HepG2 (cell line): Measurements from ENCODE around the gene DNPH1. TPM values are rescaled to one million over a fixed set of nuclear protein-coding genes. Genes with fewer than 3 reads are reported as not detected.
A peak's percentile ranks its signal among the peaks of the same experiment; 100 is the strongest.

Source experiments
- ESRRA ChIP-seq: sonication (generic); formaldehyde crosslinking; IDR thresholded peaks from 2 replicates; pipeline ENCODE4 v1.5.1; 2020; ENCODE audit warnings: mild to moderate bottlenecking, low read depth, missing genetic modification reagents
- FOXK2 ChIP-seq: fragments of 450-650 bp; IDR thresholded peaks from 2 replicates; pipeline ENCODE4 v1.6.1; 2016
- FOXM1 ChIP-seq: sonication (generic); formaldehyde crosslinking; IDR thresholded peaks from 2 replicates; pipeline ENCODE4 v1.5.0; 2020; ENCODE audit warnings: missing genetic modification reagents
- GTF3A ChIP-seq: sonication (generic); formaldehyde crosslinking; conservative IDR thresholded peaks from 2 replicates; pipeline ENCODE4 v1.4.0; 2020; ENCODE audit warnings: mild to moderate bottlenecking, missing genetic modification reagents
- HCFC1 ChIP-seq: fragments of 150-350 bp; IDR thresholded peaks from 2 replicates; pipeline ENCODE4 v1.6.1; 2014; ENCODE audit warnings: low read depth, low read length
- HNRNPH1 ChIP-seq: fragments of 200-400 bp; formaldehyde crosslinking; optimal IDR thresholded peaks from 2 replicates; pipeline ENCODE3; 2017; ENCODE audit warnings: mild to moderate bottlenecking, low read depth, low read length
- MBD4 ChIP-seq: IDR thresholded peaks from 2 replicates; pipeline ENCODE4 v1.6.1; 2012; ENCODE audit warnings: low read length, inconsistent platforms, borderline replicate concordance
- MEF2D ChIP-seq: sonication (generic); formaldehyde crosslinking; IDR thresholded peaks from 2 replicates; pipeline ENCODE4 v1.5.1; 2020; ENCODE audit warnings: mild to moderate bottlenecking, missing genetic modification reagents
- MTERF4 ChIP-seq: sonication (generic); formaldehyde crosslinking; IDR thresholded peaks from 2 replicates; pipeline ENCODE4 v1.8.0; 2023; ENCODE audit warnings: mild to moderate bottlenecking, missing genetic modification reagents
- NR2F2 ChIP-seq: IDR thresholded peaks from 2 replicates; pipeline ENCODE4 v1.6.1; 2012; ENCODE audit warnings: low read depth, inconsistent platforms, borderline replicate concordance
- SPEN ChIP-seq: sonication (generic); formaldehyde crosslinking; IDR thresholded peaks from 2 replicates; pipeline ENCODE4 v1.5.1; 2020; ENCODE audit warnings: low read depth, mild to moderate bottlenecking, missing genetic modification reagents
- TAF15 ChIP-seq: fragments of 200-400 bp; formaldehyde crosslinking; IDR thresholded peaks from one replicate; pipeline ENCODE4 v1.6.1; 2018; ENCODE audit warnings: mild to moderate bottlenecking, low read depth, low read length; ENCODE audit not compliant: poor library complexity, severe bottlenecking
- THYN1 ChIP-seq: sonication (generic); formaldehyde crosslinking; IDR thresholded peaks from 2 replicates; pipeline ENCODE4 v1.8.1; 2023; ENCODE audit warnings: low read depth, mild to moderate bottlenecking, moderate library complexity, missing genetic modification reagents, borderline replicate concordance
- ZFAT ChIP-seq: sonication (generic); formaldehyde crosslinking; conservative IDR thresholded peaks from 2 replicates; pipeline ENCODE4 v1.8.1; 2023; ENCODE audit warnings: missing genetic modification reagents, inconsistent platforms
- ZFYVE20 ChIP-seq: sonication (generic); formaldehyde crosslinking; IDR thresholded peaks from 2 replicates; pipeline ENCODE4 v1.8.0; 2023; ENCODE audit warnings: low read depth, mild to moderate bottlenecking, moderate library complexity, missing genetic modification reagents, borderline replicate concordance
- ZNF460 ChIP-seq: sonication (generic); formaldehyde crosslinking; IDR thresholded peaks from 2 replicates; pipeline ENCODE4 v1.5.1; 2020; ENCODE audit warnings: missing genetic modification reagents, mild to moderate bottlenecking, borderline replicate concordance
- ZNF644 ChIP-seq: IDR thresholded peaks from 2 replicates; pipeline ENCODE4 v1.6.1; 2016; ENCODE audit warnings: low read depth
- polyA plus RNA-seq, 8 experiments: library from polyadenylated mRNA; depleted of rRNA in 3 of 8; stranded (reverse) in 7 of 8; unstranded in 1 of 8; fragments of >200 nt; fragmentation: Illumina TruSeq in 4 of 8; extraction: Trizol in 4 of 8; gene quantifications; 2 replicates each; pipeline versions ENCODE4 v1.2.1 to v1.2.3, GENCODE V29; 2011 to 2016; ENCODE audit warnings: low read depth in 4 of 8, missing spikeins in 1 of 8, mixed read lengths in 1 of 8; ENCODE audit not compliant: insufficient read depth in 1 of 8
- total RNA-seq, 5 experiments: library from RNA; depleted of rRNA; stranded (reverse); fragments of >200 nt; fragmentation: Illumina TruSeq; extraction: Trizol; gene quantifications; 2 replicates each; pipeline ENCODE4 v1.2.3, GENCODE V29; 2016; ENCODE audit warnings: low read depth in 1 of 5
- TF ChIP-seq, protein P1 (sequence below): sonication (generic); formaldehyde crosslinking; IDR thresholded peaks from 2 replicates; pipeline ENCODE4 v1.5.0; 2020; ENCODE audit warnings: mild to moderate bottlenecking, missing genetic modification reagents
- TF ChIP-seq, protein P2 (sequence below): sonication (generic); formaldehyde crosslinking; IDR thresholded peaks from 2 replicates; pipeline ENCODE4 v1.4.0; 2020; ENCODE audit warnings: missing genetic modification reagents, borderline replicate concordance
- TF ChIP-seq, protein P3 (sequence below): sonication (generic); formaldehyde crosslinking; IDR thresholded peaks from 2 replicates; pipeline ENCODE4 v1.8.0; 2022; ENCODE audit warnings: missing genetic modification reagents, mild to moderate bottlenecking, inconsistent platforms, borderline replicate concordance
- TF ChIP-seq, protein P4 (sequence below): fragments of 450-650 bp; IDR thresholded peaks from 2 replicates; pipeline ENCODE4 v1.6.1; 2016

DNPH1 gene
- total and polyA plus RNA-seq, 2 of the 13 experiments (the other 11 are each of a cell fraction or from before 2014, with no cell fraction given) = 56.5 to 75.1 TPM

DNA sequence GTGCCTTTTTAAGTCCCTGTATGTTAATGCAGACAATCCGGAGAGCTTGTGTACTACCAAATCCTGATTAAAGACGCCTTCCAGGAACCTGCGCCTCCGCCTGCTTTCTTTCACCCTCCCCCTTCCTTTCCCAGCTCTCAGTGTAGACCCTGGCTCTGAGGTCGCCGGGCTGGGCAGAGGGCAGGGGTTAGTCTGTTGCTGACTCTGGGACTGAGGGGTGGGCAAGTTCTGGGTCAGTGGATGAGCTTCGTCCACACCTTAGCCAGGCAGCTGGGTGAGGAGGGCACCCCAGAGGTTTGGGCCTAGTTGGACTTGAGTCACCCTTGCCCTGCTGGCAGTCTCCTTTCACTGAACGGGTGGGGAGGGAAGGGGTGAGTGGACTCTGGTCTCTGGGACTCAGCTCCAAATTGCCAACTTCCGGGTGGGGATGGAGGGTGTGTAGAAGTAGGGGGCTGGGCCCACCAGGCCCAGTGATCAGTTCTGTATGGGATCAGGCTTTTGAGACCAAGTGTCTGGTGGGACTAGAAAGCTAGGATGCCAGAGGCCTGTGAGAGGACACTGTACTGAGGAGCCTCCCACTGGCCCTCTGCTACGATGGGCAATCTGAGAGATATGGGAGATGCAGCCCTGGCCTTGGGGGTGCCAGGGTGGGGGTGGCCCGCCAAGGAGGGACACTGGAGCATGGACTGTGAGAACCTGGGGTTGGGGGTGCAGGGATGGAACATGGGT is 47.5 kb upstream of the DNPH1 start (continued):
- TF ChIP-seq ZNF460 (CRISPR knock-in tag) (no peak), ZFYVE20 (no peak), ZFAT (CRISPR knock-in tag) (no peak), MBD4 (no peak), TAF15 (no peak), SPEN (CRISPR knock-in tag) (peak; percentile 87), HCFC1 (no peak), FOXM1 (CRISPR knock-in tag) (no peak), GTF3A (CRISPR knock-in tag) (0 out of 2 replicates have a peak, but pooled peaks have one; percentile 79), NR2F2 (no peak), MEF2D (CRISPR knock-in tag) (peak; percentile 31; the same call in 1 of the 2 replicates), ESRRA (peak; percentile 77), MTERF4 (CRISPR knock-in tag) (no peak), ZNF644 (CRISPR knock-in tag) (no peak), FOXK2 (no peak), THYN1 (no peak), HNRNPH1 (no peak)
- TF ChIP-seq, protein P1, sequence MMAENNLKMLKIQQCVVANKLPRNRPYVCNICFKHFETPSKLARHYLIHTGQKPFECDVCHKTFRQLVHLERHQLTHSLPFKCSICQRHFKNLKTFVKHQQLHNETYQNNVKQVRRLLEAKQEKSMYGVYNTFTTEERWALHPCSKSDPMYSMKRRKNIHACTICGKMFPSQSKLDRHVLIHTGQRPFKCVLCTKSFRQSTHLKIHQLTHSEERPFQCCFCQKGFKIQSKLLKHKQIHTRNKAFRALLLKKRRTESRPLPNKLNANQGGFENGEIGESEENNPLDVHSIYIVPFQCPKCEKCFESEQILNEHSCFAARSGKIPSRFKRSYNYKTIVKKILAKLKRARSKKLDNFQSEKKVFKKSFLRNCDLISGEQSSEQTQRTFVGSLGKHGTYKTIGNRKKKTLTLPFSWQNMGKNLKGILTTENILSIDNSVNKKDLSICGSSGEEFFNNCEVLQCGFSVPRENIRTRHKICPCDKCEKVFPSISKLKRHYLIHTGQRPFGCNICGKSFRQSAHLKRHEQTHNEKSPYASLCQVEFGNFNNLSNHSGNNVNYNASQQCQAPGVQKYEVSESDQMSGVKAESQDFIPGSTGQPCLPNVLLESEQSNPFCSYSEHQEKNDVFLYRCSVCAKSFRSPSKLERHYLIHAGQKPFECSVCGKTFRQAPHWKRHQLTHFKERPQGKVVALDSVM (CRISPR knock-in tag) = no peak
- TF ChIP-seq, protein P2, sequence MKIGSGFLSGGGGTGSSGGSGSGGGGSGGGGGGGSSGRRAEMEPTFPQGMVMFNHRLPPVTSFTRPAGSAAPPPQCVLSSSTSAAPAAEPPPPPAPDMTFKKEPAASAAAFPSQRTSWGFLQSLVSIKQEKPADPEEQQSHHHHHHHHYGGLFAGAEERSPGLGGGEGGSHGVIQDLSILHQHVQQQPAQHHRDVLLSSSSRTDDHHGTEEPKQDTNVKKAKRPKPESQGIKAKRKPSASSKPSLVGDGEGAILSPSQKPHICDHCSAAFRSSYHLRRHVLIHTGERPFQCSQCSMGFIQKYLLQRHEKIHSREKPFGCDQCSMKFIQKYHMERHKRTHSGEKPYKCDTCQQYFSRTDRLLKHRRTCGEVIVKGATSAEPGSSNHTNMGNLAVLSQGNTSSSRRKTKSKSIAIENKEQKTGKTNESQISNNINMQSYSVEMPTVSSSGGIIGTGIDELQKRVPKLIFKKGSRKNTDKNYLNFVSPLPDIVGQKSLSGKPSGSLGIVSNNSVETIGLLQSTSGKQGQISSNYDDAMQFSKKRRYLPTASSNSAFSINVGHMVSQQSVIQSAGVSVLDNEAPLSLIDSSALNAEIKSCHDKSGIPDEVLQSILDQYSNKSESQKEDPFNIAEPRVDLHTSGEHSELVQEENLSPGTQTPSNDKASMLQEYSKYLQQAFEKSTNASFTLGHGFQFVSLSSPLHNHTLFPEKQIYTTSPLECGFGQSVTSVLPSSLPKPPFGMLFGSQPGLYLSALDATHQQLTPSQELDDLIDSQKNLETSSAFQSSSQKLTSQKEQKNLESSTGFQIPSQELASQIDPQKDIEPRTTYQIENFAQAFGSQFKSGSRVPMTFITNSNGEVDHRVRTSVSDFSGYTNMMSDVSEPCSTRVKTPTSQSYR (CRISPR knock-in tag) = peak; percentile 72; the same call in 1 of the 2 replicates
- TF ChIP-seq, protein P3, sequence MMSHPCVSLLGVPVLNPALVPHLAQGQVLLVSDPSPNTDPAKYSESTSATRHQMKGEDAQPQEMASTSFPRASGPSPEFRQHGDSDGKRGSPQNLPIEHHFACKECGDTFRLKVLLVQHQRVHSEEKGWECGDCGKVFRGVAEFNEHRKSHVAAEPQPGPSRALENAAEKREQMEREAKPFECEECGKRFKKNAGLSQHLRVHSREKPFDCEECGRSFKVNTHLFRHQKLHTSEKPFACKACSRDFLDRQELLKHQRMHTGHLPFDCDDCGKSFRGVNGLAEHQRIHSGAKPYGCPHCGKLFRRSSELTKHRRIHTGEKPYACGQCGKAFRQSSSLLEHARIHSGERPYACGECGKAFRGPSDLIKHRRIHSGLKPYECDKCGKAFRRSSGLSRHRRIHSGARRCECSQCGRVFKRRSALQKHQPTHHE (CRISPR knock-in tag) = no peak
- TF ChIP-seq, protein P4, sequence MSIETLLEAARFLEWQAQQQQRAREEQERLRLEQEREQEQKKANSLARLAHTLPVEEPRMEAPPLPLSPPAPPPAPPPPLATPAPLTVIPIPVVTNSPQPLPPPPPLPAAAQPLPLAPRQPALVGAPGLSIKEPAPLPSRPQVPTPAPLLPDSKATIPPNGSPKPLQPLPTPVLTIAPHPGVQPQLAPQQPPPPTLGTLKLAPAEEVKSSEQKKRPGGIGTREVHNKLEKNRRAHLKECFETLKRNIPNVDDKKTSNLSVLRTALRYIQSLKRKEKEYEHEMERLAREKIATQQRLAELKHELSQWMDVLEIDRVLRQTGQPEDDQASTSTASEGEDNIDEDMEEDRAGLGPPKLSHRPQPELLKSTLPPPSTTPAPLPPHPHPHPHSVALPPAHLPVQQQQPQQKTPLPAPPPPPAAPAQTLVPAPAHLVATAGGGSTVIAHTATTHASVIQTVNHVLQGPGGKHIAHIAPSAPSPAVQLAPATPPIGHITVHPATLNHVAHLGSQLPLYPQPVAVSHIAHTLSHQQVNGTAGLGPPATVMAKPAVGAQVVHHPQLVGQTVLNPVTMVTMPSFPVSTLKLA = no peak
